Measurements from ENCODE around the gene ITIH5. TPM values are rescaled to one million over a fixed set of nuclear protein-coding genes. Genes with fewer than 3 reads are reported as not detected.

The ITIH5 gene
- total and polyA plus RNA-seq, 2 of the 8 experiments (the other 6 are each of a cell fraction or from before 2014, with no cell fraction given) = 5.8 to 7.6 TPM

DNA sequence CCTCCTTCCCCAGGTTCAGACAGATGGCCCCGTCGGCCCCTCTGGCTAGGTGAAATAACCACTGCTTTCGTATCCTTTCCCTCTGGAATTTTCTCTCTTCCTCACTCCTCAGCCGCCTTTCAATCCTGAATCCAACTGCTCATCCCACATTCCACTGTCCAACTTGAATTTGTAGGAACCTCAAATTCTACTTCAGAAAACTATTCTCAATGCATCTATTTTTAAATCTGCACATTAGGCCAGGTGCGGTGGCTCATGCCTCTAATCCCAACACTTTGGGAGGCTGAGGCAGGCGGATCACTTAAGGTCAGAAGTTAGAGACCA lies 78.9 kb downstream of the ITIH5 start:
- no peaks in the 10 kb centered on the region for H3K23me2 ChIP-seq (ENCODE audit: low read depth, low read length)
- no peaks in the 10 kb centered on the region for H3K4me1 ChIP-seq (replicated peaks in 1 of 4; ENCODE audit: control insufficient read depth in 3 of 4, insufficient read depth in 4 of 4, low read length in 3 of 4)
- no peak overlapping the region for H2BK15ac ChIP-seq (ENCODE audit: low read length)
- H3K79me1 ChIP-seq (ENCODE audit: low read depth, low read length) = no peaks in the 10 kb centered on the region
- H3K14ac ChIP-seq (ENCODE audit: insufficient read length) = no peak overlapping the region
- no peaks in the 10 kb centered on the region for H4K20me1 ChIP-seq (replicated peaks in 1 of 2; ENCODE audit: control insufficient read depth in 1 of 2, insufficient read depth in 2 of 2, low read length in 2 of 2)
- H3K27ac ChIP-seq (ENCODE audit: low read depth, low read length) = no peak overlapping the region
- no peak overlapping the region for H3K9ac ChIP-seq (replicated peaks in 1 of 4; ENCODE audit: extremely low read depth in 1 of 4, low read depth in 3 of 4, low read length in 3 of 4)
- TF ChIP-seq TBP (IDR thresholded peaks at IDR 0.05; ENCODE audit: low read depth, low read length) (no peak), JUN (IDR thresholded peaks at IDR 0.05; ENCODE audit: low read depth, low read length) (no peak), POLR2A (IDR thresholded peaks at IDR 0.05; ENCODE audit: control extremely low read depth in 1 of 2, low read depth in 2 of 2, low read length in 2 of 2) (no peak)
- no peak overlapping the region for H2BK5ac ChIP-seq (ENCODE audit: low read depth, low read length)
- H3K4ac ChIP-seq (replicated peaks; ENCODE audit: insufficient read length, low read depth, low read length) = no peak overlapping the region
- H3K4me3 ChIP-seq (ENCODE audit: extremely low read depth in 1 of 4, insufficient read depth in 2 of 4, low read depth in 3 of 4, low read length in 4 of 4) = no peak overlapping the region
- no peak overlapping the region for H4K5ac ChIP-seq (ENCODE audit: insufficient read length, low read depth, low read length)
- H3K79me2 ChIP-seq (ENCODE audit: control insufficient read depth in 1 of 2, insufficient read depth in 2 of 2, low read length in 2 of 2) = no peaks in the 10 kb centered on the region
- CTCF ChIA-PET (ENCODE audit: partially characterized antibody) = interaction anchor here (4.0 kb wide), 1 partner anchor 99 kb away, joined by 20 read pairs; no protein-coding TSS in a partner anchor
- no peak overlapping the region for H4K91ac ChIP-seq (replicated peaks; ENCODE audit: insufficient read length, low read length)
- no peak overlapping the region for H2AFZ ChIP-seq (ENCODE audit: low read length)
- no peak overlapping the region for H3K56ac ChIP-seq (replicated peaks; ENCODE audit: insufficient read length, low read depth, low read length)
- H3K27me3 ChIP-seq (replicated peaks in 1 of 4; ENCODE audit: control insufficient read depth in 3 of 4, extremely low read depth in 1 of 4, insufficient read depth in 3 of 4, low read length in 3 of 4) = no peaks in the 10 kb centered on the region
- no peak overlapping the region for H2BK120ac ChIP-seq (replicated peaks; ENCODE audit: low read depth, low read length)
- H2BK20ac ChIP-seq (ENCODE audit: low read length) = no peak overlapping the region
- H3K36me3 ChIP-seq (ENCODE audit: control insufficient read depth in 2 of 4, insufficient read depth in 4 of 4, low read length in 3 of 4) = no peaks in the 10 kb centered on the region
- DNase-seq (ENCODE audit: low read depth in 1 of 2, low spot score in 2 of 2) = no peak
- WGBS, 2 experiments (ENCODE audit: extremely low coverage in 1 of 2, insufficient coverage in 1 of 2, insufficient read length in 1 of 2, insufficient replicate concordance in 2 of 2, low coverage in 1 of 2, low lambda C conversion rate in 2 of 2, missing lambda C conversion rate in 1 of 2) = 93% methylated on average over 6 of the region's 6 CpGs; no CpG with 5 or more reads in 1 of the 2 experiments
- no peak overlapping the region for H3K18ac ChIP-seq (ENCODE audit: extremely low read depth, low read length)
- FAIRE-seq = no peak
- no peak overlapping the region for H2AK5ac ChIP-seq (ENCODE audit: low read depth, low read length)
- H3K4me2 ChIP-seq (ENCODE audit: insufficient read depth in 1 of 2, low read depth in 2 of 2, low read length in 2 of 2) = no peak overlapping the region
- H2BK12ac ChIP-seq (ENCODE audit: low read depth, low read length) = no peak overlapping the region
- POLR2A ChIA-PET (ENCODE audit: partially characterized antibody) = no interaction called here
- no peak overlapping the region for H3K23ac ChIP-seq (ENCODE audit: insufficient read length)
- H3K9me3 ChIP-seq (ENCODE audit: insufficient read depth in 2 of 2, low read depth in 1 of 2, low read length in 1 of 2) = no peaks in the 10 kb centered on the region
- no peak overlapping the region for H4K8ac ChIP-seq (ENCODE audit: extremely low read depth, insufficient read depth, low read length)

All from H1 (cell line).